Measurements from ENCODE around the gene SEMA3D. TPM values are rescaled to one million over a fixed set of nuclear protein-coding genes. Genes with fewer than 3 reads are reported as not detected.

SEMA3D gene
- total and polyA plus RNA-seq, 2 donors (not counting 1 experiment from before 2014, with no cell fraction given), result 0.46 to 0.59 TPM

GRCh38 chr7:85154282-85154937 lies 32.4 kb downstream of the SEMA3D start:
- CTCF ChIA-PET, result no interaction called here
- no peak overlapping the region for H3K27ac Mint-ChIP-seq
- Histone ChIP-seq H3K27me3 (replicated peaks in 1 of 4; ENCODE audit: control extremely low read depth in 1 of 4, control insufficient read depth in 3 of 4, insufficient read depth in 4 of 4, low read length in 3 of 4) (no peaks in the 10 kb centered on the region), H3K4me3 (ENCODE audit: control extremely low read depth in 1 of 5, extremely low read depth in 1 of 5, insufficient read depth in 1 of 5, low read depth in 2 of 5, low read length in 4 of 5) (no peak overlapping the region), H3K9me3 (ENCODE audit: control extremely low read depth in 1 of 3, control insufficient read depth in 2 of 3, insufficient read depth in 1 of 3, low read length in 2 of 3) (no peaks in the 10 kb centered on the region), H3K27ac (ENCODE audit: low read length in 2 of 2) (no peak overlapping the region), H3K79me2 (ENCODE audit: control insufficient read depth, insufficient read depth, low read length) (no peaks in the 10 kb centered on the region), H4K20me1 (ENCODE audit: control insufficient read depth, insufficient read depth, low read length, poor library complexity, severe bottlenecking) (no peaks in the 10 kb centered on the region), H2AFZ (ENCODE audit: insufficient read depth, low read depth, low read length, poor library complexity, severe bottlenecking) (no peak overlapping the region), H3K36me3 (replicated peaks in 1 of 2; ENCODE audit: control extremely low read depth in 1 of 2, control insufficient read depth in 1 of 2, extremely low read depth in 1 of 2, insufficient read depth in 2 of 2, low read length in 1 of 2) (no peaks in the 10 kb centered on the region), H3K9ac (ENCODE audit: low read length) (no peak overlapping the region), H3K4me1 (ENCODE audit: control insufficient read depth in 2 of 2, insufficient read depth in 2 of 2, low read length in 2 of 2) (no peaks in the 10 kb centered on the region), H3K4me2 (replicated peaks; ENCODE audit: low read depth, low read length, poor library complexity, severe bottlenecking) (no peak overlapping the region)
- H3K4me1 Mint-ChIP-seq, result no peaks in the 10 kb centered on the region
- no peaks in the 10 kb centered on the region for H3K9me3 Mint-ChIP-seq (ENCODE audit: insufficient read depth)
- no CpG with 5 or more reads among the region's 3 CpGs for WGBS (ENCODE audit: insufficient coverage)
- intact Hi-C loops (cut with micrococcal nuclease), result no loop called here
- TF ChIP-seq CTCF (IDR thresholded peaks at IDR 0.05), result no peak
- no peak for TF ChIP-seq EZH2 (IDR thresholded peaks at IDR 0.05; ENCODE audit: borderline replicate concordance, insufficient read depth, low read depth, low read length, poor library complexity, severe bottlenecking)
- no peak for DNase-seq
- H3K4me3 Mint-ChIP-seq, result no peak overlapping the region
- ATAC-seq (ENCODE audit: low read depth), result no peak
- H3K27me3 Mint-ChIP-seq, result no peaks in the 10 kb centered on the region
- POLR2A ChIA-PET, result no interaction called here

GRCh38 chr7:85153715-85154114 lies 33.1 kb downstream of the SEMA3D start:
- Histone ChIP-seq H3K79me2 (ENCODE audit: control insufficient read depth, insufficient read depth, low read length) (no peaks in the 10 kb centered on the region), H3K27ac (ENCODE audit: low read length in 2 of 2) (no peak overlapping the region), H3K4me1 (ENCODE audit: control insufficient read depth in 2 of 2, insufficient read depth in 2 of 2, low read length in 2 of 2) (no peaks in the 10 kb centered on the region), H3K4me2 (replicated peaks; ENCODE audit: low read depth, low read length, poor library complexity, severe bottlenecking) (no peak overlapping the region), H3K9ac (ENCODE audit: low read length) (no peak overlapping the region), H3K9me3 (ENCODE audit: control extremely low read depth in 1 of 3, control insufficient read depth in 2 of 3, insufficient read depth in 1 of 3, low read length in 2 of 3) (no peaks in the 10 kb centered on the region), H4K20me1 (ENCODE audit: control insufficient read depth, insufficient read depth, low read length, poor library complexity, severe bottlenecking) (no peaks in the 10 kb centered on the region), H2AFZ (ENCODE audit: insufficient read depth, low read depth, low read length, poor library complexity, severe bottlenecking) (no peak overlapping the region), H3K27me3 (replicated peaks in 1 of 4; ENCODE audit: control extremely low read depth in 1 of 4, control insufficient read depth in 3 of 4, insufficient read depth in 4 of 4, low read length in 3 of 4) (no peaks in the 10 kb centered on the region), H3K4me3 (ENCODE audit: control extremely low read depth in 1 of 5, extremely low read depth in 1 of 5, insufficient read depth in 1 of 5, low read depth in 2 of 5, low read length in 4 of 5) (no peak overlapping the region), H3K36me3 (replicated peaks in 1 of 2; ENCODE audit: control extremely low read depth in 1 of 2, control insufficient read depth in 1 of 2, extremely low read depth in 1 of 2, insufficient read depth in 2 of 2, low read length in 1 of 2) (no peaks in the 10 kb centered on the region)
- ChIA-PET POLR2A (no interaction called here), CTCF (no interaction called here)
- H3K27me3 Mint-ChIP-seq, result no peaks in the 10 kb centered on the region
- no peak for ATAC-seq (ENCODE audit: low read depth)
- TF ChIP-seq CTCF (IDR thresholded peaks at IDR 0.05) (no peak), EZH2 (IDR thresholded peaks at IDR 0.05; ENCODE audit: borderline replicate concordance, insufficient read depth, low read depth, low read length, poor library complexity, severe bottlenecking) (no peak)
- intact Hi-C loops (cut with micrococcal nuclease), result no loop called here
- H3K27ac Mint-ChIP-seq, result no peak overlapping the region
- no peak for DNase-seq
- no peaks in the 10 kb centered on the region for H3K9me3 Mint-ChIP-seq (ENCODE audit: insufficient read depth)
- no peak overlapping the region for H3K4me3 Mint-ChIP-seq
- H3K4me1 Mint-ChIP-seq, result no peaks in the 10 kb centered on the region
- WGBS (ENCODE audit: insufficient coverage), result 89% methylated on average over 1 of the region's 1 CpG

Data from B cell (primary cell).